Measurements from ENCODE around the gene PCF11.

PCF11 gene

DNA sequence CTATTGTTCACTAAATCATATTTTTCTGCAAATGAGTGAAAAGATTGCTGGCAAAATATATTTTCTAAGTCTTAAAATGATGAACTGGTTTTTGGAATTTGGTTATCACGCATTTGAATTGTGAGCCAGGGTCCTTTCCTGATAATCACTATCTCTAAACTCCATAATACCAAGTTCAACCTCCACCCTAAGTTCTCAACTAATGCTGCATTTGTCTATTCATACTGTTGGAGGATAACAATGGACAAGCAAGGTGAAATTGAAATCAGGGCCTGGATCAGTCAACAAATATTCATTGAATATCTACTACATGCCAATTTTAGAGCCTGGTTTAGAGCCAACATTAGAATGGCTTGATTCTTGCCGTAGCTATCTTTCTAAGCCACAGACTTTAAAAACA, 4.7 kb upstream of the PCF11 start:
- DNase-seq (ENCODE audit: low spot score), result no peak

DNA sequence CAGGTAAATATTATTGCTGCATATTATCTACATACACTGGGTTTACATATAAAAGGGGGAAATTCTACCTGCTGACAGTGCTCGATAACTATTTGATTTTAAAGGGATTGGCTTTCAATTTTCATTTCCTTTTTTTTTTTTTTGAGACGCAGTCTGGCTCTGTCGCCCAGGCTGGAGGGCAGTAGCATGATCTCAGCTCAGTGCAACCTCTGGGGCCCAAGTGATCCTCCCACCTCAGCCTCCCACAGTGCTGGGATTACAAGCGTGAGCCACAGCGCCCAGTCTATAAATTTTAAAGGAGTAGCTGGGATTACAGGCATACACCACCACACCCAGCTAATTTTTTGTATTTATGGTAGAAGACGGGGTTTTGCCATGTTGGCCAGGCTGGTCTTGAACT, 3.2 kb upstream of the PCF11 start:
- no peak for DNase-seq (ENCODE audit: low spot score)

DNA sequence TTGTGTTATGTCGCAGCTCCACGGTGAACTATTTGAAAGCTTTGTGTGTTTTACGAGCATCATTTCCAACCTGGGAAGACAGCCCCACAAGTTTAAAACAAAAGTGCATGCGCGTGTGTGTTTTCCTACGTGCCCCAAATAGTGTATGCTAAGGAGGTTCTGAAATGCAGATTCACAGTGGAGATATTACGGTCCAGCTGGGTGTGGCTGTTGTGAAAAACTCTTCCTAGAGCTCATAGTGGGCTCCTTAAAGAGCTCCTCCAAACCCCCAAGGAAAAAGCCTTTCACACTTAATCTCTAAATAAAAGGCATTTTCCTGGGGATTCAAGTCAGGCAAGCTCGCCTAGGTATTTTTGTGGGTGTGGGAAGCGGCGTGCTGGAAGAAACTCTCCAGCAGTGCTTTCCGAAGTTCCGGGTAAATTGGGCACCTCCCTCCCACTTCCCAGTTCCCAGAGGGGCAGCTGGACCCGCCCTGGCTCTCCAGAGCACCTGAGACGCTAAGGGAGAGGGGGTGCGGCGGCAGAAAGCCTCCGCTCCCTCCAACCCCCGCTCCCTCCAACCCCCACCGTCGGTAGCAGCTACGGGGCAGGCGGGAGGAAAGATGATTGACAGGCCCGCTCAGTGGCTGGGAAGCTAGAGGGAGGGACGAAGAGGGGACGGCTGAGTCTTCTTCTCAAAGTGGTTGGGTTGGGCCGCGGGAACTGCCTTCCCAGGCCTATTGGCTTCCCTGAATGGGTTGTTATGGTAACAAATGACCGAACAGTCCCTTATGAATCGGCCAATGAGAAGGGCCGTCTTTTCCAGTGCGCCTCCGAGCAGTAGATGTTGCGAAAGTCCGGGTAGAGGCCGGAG, 561 bp upstream of the PCF11 start:
- DNase-seq (ENCODE audit: low spot score), result peak; percentile 99

DNA sequence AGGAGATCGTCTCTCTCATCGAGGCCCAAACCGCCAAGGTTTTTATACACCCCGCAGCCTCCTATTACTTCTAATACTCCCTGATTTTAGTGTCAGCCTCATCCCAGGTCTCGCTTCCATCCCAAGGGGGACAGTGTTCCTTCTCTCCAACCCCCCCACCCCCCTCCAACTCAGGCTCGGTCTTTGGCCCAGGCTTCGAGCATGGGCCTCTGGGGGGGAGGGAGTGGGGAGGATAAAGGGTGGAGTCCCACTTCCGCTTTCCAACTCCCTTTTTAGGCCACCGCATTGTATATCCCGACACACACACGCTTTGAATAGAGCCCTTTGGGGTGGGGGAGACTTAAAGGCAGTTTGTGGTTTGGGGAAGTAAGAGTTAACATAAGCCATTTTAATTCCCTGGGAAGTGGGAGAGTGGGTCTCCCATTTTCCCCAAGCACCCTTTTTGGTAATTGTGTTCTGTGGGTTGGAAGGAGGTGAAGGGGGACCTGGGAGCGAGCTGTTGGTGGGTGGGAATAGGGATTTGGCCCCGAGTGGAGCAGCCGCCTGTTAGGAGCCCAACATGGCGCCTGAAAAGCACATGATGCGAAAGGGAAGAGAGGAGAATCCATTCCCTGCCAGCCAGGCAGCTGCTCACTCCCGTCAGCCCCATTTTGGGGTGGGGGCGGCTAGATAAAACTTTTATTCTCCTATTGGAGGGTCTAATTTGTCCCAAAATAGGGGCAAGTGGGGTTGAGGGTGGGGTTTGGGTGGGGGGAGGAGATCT, 844 bp downstream of the PCF11 start:
- peak; percentile 34 for DNase-seq (ENCODE audit: low spot score)

DNA sequence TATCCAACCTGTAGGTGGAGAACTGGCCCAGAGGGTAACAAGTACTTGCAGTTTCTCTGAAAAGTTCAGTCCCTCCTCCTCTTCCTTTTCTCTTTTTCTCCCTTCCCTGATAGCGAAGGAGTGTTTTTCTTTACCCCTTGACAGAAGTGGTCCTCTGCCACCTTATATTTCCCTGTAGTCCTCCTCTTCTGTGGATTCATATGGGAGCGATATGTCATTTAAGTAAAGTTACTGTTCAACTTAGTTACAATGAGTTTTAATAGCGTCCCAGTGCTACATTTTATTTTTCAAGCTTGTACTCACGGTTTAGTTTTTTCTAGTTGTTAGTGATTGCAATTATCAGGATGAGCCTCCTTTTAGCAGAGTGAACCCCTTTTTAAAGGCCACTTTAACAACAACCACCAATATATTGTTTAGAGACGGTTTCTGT, 1.4 kb downstream of the PCF11 start:
- DNase-seq (ENCODE audit: low spot score), result peak; percentile 25

DNA sequence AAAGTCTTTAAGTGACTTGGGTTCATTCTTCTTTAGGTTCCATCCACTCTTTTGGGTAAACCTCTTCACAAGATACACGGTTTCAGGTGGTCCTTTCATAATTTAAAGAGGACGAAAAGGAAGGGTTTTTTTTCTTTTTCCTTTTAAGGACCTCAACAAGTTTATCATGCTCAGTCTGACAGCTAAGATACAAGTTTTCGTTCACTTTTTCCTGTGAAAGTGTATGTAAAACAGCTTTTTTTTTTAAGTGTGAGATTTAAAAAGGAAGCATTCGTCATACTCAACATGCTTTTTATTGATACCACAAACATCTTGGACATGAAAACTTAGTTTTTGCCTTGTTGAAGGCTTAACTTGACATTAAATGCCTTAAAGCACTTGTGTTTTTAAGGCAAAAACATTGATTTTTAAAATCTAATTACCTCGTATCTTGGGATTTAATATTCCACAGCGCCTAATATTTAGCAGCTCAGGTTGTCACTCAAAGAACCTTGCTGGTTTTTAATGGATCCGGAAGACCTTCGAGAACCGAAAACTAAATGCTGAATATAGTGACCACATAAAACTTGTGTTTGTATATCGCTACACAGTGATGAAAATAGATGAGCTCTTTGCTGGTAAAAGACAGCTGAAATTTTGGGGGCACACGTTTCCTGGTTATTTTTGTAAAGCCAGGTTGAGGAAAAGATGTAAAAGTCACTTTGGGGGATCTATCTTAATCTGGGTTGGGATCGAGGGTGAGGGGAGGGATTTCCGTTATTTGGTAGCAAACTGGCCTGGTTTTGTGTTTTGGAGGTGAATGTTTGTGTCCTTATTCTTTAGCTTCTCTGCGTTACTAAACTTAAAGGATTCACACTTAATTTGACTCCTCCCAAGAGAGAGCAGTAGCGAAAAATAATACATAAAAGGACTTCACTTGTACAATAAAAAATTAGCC, 2.3 kb downstream of the PCF11 start:
- DNase-seq (ENCODE audit: low spot score), result peak; percentile 24

DNA sequence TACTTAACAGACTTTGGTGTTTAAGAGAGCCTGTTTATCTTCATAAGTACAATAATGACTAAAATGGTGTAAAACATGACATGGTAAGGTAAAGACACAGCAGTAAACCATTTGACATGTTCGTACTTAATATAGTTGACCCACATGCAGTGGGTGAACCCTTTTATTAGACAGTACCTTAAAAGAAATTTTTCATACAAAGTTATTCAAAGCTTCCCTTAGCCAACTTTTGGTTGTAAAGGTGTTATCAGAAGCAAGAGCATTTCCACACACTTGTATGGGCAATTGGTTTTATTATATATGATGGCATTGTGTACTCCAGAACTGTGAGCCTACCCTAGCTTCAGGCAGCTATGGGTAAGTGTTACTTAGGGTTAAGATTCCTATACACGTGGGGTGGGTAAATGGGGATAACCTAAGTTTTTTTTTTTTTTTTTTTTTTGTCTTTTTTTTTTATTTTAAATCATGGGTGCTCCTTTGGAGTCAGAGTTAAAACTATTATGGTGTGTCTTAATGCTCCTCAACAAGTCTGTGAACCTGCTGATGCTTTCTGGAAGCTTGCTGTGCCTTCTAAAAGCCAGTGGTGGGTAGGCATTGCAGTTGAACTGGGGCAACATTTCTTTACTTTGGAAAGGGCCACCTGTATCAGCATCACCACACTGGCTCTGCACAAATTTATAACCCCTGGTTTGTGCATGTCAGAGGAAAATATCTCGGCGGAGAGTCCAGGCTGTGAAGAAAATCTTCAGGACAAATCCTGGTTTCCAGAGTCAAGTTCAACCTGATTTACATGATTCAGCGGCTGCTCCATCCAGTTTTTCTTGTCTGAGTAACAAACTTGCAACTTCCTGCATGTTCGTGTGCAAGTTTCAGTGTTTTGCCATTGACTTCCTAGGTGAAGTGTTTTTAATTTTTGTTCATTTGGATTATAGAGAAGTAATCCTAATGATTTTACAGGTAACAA, 3.3 kb downstream of the PCF11 start:
- no peak for DNase-seq (ENCODE audit: low spot score)

DNA sequence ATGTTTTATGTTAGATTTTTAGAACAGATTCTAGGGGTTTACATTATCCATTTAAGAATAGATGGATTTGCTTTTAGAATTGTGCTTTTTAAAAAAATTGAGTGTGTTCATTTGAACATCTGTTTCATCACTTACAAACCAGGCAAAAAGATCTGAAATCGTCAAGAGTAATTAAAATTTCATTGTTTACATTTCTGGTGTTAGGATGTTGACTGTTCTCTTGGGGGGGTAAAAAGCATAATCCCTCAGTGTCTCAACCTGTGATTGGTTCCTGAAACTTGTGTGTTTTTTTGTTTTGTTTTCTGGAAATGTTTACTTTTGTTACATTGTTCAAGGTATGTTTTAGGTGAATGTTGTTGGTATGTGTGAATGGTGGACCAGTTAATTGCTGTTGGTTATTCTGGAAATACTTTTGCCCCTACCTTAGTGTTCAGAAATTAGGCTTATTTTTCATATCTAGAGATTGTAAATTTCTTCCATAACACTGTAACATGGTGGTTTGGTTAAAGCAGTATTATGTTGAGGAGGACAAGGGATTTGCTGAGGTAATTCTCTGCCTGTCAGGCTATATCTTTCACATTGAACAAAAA, 4.8 kb downstream of the PCF11 start:
- DNase-seq (ENCODE audit: low spot score), result no peak

DNA sequence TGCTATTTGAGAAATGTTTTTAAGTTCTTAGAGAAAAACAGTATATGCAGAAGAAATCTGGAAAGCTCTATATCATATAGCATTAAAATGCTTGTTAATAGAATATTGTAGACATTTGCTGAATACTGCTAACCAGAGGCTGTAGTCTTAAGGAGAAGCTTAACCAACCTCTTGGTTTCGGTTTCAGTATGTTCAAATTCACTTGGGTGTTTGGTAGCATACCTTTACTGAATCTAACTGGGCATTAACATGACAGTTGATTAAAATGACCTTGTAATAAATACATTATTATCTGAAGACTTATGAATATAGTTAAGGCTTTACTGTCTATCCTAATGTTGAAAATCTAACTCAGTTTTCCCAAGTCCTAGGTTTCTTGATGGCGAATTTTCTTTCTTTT, 5.4 kb downstream of the PCF11 start:
- DNase-seq (ENCODE audit: low spot score), result peak; percentile 28

DNA sequence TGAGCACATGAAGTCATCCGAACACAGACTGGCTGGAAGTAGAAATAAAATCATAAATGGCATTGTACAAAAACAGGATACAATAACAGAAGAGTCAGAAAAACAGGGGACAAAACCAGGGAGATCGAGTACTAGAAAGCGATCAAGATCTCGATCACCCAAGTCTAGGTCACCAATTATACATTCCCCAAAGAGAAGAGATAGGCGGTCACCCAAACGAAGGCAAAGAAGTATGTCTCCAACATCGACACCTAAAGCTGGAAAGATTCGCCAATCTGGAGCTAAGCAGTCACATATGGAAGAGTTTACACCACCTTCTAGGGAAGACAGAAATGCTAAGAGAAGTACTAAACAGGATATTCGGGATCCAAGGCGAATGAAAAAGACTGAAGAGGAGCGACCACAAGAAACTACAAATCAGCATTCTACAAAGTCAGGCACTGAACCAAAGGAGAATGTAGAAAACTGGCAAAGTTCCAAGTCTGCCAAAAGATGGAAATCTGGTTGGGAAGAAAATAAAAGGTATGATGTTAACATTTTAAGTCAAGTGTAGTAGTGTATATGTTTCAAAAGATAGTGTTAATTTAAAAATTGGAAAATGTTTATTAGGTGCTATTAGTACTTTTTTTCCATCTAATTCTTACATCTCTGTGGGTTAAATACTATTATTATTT, 9.4 kb downstream of the PCF11 start:
- DNase-seq (ENCODE audit: low spot score), result no peak

DNA sequence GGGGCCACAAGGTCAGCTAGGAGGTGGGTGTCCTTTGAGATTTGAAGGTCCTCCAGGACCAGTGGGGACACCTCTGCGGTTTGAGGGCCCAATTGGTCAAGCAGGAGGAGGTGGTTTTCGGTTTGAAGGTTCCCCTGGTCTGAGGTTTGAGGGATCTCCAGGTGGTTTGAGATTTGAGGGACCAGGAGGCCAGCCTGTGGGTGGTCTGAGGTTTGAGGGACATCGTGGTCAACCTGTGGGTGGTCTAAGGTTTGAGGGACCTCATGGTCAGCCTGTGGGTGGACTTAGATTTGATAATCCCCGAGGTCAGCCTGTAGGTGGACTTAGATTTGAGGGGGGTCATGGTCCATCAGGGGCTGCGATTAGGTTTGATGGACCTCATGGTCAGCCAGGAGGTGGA, 11.8 kb downstream of the PCF11 start:
- DNase-seq (ENCODE audit: low spot score), result no peak

DNA sequence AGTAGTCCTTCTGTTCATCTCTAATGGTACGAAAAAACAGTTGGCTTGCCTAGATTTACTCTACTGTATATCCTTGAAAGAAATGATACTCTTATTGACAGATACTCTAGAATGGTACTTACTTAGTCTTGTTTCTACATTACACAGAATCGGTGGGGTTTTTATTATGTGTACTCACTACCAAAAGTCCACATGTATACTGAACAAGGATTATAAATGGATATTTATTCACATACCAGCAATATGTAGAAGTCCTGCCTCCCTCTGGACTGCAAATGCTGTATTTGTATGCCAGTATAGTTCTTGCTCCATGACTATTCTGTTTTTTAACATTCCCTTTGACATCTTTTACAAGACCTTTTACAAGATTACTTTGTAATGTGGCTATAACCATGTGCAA, 13.9 kb downstream of the PCF11 start:
- DNase-seq (ENCODE audit: low spot score), result no peak

DNA sequence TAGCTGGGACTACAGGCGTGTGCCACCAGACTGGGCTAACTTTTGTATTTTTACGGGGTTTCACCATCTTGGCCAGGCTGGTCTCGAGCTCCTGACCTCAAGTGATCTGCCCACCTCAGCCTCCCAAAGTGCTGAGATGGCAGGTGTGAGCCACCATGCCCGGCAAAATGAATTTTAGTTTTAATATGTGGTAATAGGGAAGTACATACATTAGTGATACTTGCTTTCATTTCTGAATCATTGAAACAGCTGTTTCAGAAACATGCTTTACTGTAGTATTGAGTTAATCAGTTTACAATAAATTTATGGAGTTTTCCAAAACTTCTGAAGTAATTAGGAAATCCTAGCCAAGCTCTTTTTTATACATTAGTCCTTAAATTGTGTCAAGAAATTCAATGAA, 15.6 kb downstream of the PCF11 start:
- DNase-seq (ENCODE audit: low spot score), result no peak

DNA sequence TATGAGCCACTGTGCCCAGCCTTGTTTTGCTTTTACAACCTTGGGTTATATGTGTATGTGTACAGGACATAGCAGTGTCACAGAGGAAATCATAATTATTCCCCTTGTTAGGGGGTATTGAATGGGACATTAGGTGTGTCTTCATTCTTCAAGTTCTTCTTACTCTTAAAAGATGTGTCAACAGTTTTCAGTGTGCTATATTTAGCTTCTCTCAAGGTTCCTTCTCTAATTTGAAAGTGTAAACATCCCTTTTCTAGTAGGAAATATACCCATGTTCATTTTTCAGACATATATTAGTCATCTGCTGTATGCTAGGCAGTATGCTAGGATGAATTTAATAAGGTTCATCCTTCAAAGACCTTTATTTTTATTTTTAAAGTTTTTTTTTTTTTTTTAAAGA, 17.1 kb downstream of the PCF11 start:
- no peak for DNase-seq (ENCODE audit: low spot score)

DNA sequence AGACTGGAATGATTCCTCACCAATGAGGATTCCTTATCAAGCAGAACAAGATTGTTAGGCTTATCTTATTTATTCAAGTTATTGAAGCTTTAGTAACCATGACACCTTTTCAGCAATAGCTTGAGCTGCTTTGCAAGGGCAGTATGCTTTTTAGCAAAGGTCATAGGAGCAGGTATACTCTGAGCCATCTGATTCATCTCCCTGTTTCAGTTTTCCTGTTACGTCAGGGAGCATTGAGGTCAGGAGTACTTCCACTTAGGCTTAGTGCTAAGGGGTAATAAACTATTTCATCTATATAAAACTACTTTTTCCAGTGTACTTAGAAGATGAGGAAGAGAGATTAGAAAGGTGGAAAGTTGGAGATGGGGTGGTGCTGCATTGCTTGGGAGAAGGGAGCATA, 18.9 kb downstream of the PCF11 start:
- DNase-seq (ENCODE audit: low spot score), result no peak

DNA sequence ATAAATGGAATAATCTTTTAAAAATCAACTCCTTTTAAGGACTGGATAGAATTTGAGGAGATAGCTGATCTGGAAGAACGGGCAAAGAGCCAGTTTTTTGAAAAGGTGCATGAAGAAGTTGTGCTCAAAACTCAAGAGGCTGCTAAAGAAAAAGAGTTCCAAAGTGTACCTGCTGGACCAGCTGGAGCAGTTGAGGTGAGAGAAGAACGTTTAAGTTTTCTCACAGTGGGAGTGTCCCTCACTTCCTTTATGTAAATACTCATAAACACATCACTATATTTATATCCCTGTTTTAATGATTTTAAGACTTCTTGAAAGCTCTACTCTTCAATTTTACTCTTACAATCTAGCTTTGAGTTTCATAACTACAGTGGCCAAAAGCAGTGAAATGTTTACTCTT, 24.9 kb downstream of the PCF11 start:
- DNase-seq (ENCODE audit: low spot score), result no peak

DNA sequence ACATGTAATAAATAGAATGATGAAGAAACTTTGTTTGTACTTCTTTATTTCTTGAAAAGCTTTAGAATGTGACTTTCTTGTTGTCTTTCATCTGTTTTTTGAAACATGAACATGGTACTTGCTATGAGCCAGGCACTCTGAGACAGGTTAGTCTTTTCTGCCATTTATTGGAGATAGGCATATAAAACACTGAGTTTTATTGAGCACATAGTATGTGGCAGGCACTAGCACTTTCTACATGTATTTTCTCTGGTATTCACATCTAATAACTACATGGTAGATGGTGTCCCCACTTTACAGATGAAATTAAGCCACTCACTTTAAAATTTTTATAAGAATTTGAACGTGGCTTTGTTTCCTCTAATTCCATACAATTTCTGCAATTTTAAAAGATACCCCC, 28.8 kb downstream of the PCF11 start:
- no peak for DNase-seq (ENCODE audit: low spot score)

DNA sequence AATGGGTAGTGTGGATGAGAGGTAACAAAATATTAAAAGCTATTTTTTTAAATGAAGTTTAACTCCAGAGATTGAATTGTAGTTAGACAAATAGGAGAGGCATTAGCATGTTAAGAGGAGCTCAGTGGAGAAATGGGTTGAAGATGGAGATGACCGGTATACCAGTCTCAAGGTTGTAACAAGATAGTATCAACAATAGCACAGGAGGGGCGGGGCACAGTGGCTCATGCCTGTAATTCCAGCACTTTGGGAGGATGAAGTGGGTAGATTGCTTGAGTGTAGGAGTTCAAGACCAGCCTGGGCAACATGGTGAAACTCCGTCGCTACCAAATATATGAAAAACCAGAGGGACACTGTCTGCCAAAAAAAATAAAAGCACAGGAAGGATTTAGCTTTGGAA, 30.5 kb downstream of the PCF11 start:
- DNase-seq (ENCODE audit: low spot score), result no peak

DNA sequence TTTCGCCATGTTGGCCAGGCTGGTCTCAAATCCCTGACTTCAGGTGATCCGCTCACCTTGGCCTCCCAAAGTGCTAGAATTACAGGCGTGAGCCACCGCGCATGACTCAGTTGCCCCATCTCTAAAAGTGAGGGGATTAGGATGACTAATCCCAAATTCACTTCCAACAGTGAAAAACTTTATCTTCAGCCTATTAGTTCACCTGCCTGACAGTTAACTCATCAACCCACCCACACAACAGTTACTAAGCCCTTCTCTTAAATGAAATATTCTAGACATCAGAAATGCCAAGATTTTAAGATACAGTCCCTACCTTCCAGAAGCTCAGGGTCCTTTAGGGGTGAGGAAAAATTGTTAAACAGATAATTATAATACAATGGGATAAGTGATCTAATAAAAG, 34.6 kb downstream of the PCF11 start:
- DNase-seq (ENCODE audit: low spot score), result no peak

DNA sequence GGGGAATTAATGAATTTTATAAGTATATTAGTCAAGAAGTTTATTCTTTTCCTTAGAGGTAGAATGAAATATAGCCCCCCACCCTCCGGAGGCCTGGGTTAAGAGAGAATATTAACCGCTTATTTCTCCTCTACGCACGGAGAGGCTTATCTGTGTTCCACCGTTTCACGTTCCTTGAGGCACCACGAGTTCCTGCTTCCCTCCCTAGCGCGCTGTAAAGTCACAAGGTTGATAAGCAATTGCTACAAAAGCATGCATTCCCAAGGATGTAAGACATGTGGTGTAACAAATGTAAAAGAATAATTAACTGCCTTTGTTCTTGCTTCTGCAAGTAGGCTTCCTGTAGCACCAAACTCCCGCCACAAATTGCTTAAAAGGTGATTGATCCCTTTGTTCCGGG, 35.1 kb downstream of the PCF11 start:
- DNase-seq (ENCODE audit: low spot score), result no peak
